ENCODE measurements around the gene RAI14.
"Not testable (repeated sequence)": the region's sequence is repeated elsewhere in the genome, so short reads cannot be mapped to it uniquely, and the experiment has no call there.

Gene RAI14

DNA sequence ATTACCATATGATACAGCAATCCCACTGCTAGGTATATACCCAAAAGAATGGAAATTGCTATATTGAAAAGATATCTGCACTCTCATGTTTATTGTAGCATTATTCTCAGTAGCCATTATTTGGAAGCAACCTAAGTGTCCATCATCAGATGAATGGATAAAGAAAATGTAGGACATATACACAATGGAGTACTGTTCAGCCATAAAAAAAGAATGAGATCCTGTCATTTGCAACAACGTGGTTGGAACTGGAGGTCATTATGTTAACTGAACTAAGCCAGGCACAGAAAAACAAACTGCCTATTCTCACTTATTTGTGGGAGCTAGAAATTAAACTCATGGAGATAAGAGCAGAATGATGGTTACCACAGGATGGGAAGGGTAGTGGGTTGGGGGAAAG, 119.8 kb downstream of the RAI14 start:
- DNase-seq: peak in 1 of 2 donors; percentile 35

DNA sequence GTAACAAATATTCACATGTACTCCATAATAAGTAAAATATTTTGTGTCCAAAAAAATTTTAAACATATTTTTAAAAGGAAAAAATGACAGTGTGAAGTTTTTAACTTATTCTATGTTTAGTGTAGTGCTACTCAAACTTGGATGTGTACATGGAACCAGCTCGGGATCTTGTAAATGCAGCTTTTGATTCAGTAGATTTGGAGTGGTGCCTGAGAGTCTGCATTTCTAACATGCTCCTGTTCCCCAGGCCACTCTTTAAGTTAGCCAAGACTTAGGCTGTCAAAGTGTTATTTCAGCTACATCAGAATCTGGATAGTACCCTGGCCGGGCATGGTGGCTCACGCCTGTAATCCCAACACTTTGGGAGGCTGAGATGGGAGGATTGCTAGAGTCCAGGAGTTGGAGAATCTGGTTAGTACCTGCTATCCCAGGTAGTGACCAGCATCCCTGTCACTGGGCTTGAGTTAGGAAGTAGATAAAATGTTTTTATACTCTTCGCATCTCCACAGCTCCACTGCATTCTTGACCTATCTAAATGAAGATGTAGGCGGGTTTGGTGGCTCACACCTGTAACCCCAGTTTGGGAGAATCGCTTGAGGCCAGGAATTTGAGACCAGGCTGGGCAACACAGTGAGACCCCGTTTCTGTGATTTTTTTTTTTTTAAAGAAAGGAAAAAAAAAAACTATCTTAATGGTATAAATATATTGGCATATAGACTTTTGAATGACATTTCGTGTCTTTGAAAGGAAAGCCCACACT, 122.1 kb downstream of the RAI14 start:
- DNase-seq: no peak

DNA sequence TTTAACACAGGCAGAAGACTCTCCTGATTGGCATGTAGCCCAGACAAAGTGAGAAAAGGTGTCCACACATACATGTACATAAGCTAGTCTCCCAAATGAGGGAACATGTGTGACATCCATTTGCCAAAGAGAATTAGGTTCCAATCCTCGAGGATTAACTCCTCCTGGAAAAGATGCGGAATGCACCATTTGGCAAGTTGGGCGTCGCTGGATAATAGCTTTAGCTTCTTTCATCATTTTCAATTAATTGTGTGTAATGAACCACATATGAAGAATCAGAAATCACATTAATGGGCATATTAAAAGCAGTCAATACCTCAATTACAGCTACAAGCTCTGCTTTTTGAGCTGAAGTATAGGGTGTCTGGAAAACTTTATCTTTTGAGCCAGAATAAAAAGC, 127.8 kb downstream of the RAI14 start:
- not testable (repeated sequence) for DNase-seq

DNA sequence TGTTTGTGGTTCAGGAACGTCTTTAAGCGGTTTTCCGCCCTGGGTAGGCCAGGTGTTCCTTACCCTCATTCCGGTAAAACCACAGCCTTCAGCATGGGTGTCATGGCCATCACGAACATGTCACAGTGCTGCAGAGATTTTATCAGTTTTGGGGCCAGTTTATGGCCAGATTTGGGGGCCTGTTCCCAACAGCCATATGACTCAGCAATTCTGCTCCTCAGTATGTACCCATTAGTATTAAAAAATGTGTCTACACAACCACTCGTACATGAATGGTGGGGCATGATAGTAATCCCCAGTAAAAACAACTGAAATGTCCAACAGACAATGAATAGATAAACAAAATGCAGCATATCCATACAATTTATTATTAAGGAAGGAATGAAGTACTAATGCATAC, 130.9 kb downstream of the RAI14 start:
- no peak for DNase-seq

DNA sequence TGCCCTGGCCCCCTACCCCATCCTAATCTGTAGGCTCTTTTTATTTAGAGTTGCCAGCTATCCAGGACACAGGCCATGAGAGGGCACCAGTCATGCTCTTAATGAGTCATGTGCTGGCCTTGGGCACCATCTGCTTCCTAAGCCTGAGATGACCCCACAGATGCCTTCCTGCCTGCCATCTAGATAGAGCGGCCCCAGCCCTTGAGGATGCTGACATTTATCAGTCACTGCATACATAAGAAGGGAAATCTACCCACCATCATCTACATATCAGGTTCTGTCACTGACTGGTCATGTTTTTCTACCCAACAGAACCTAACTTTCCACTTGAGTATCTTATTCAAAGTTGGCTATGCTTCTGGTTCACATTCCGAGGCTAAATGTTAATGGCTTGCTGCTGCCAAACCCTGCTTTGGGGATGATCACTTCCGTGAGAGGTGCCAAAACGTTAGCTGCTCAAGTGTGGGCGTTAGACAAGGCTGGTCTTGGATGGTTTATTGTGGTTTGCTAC, 132.9 kb downstream of the RAI14 start:
- no peak for DNase-seq

DNA sequence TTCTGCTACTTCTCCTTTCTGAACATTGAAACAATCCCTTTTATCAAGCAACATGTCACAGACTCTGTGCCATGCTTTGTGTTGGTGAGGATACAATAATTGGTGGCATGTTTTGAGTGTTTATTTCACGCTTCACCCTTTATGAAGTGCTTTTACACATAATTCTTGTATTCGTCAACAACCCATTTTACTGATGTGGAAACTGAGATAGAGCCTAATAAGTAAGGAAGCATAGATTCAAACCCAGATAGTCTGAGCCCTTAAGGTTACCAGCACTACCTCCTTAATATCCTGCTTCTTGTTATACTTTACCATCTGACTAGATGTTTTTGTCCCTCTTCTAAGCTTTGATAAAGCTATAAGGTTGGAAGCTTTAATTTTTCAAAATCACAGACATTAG, 133.5 kb downstream of the RAI14 start:
- DNase-seq: no peak

DNA sequence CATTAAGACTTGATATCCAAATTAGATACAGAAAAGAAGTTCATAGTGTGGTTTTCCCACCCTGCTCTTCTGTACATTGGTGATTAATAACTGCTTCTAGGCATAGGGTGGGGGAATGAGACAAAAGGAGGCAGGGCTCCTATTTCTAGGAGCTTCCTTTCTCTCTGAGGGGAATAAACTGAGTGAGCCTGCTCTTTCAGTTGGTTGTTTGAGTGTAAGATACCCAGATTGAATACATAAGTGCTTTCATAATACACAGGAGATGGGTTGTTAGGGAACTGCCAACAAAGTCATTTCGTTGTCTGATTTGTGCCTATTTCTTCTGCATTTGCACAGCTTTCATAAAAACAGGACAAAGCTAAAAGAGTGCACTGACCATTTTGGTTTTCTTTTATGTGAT, 133.9 kb downstream of the RAI14 start:
- DNase-seq: no peak

DNA sequence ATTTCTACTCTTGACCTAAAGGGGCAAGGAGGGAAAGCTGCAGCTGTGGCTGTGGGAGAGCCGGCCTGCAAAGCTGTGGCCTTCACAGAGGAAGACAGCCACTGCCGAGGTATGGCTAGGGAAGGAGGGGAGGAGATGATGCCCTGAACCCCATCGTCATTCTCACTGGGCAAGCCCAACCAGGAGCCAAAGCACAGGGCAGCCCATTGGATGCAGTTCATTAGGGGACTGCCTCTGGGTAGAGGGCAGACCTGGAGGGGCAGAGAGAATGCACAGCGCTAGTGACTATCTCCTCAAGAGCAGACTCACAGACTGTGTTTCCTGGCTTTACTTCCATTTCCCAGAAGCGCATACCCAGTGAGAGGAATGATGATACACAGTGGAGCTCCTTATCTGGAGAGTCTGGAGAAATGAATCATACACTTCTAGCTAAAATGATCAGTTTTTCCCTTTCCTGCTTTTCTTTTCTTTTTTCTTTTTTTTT, 135.7 kb downstream of the RAI14 start:
- no peak for DNase-seq

DNA sequence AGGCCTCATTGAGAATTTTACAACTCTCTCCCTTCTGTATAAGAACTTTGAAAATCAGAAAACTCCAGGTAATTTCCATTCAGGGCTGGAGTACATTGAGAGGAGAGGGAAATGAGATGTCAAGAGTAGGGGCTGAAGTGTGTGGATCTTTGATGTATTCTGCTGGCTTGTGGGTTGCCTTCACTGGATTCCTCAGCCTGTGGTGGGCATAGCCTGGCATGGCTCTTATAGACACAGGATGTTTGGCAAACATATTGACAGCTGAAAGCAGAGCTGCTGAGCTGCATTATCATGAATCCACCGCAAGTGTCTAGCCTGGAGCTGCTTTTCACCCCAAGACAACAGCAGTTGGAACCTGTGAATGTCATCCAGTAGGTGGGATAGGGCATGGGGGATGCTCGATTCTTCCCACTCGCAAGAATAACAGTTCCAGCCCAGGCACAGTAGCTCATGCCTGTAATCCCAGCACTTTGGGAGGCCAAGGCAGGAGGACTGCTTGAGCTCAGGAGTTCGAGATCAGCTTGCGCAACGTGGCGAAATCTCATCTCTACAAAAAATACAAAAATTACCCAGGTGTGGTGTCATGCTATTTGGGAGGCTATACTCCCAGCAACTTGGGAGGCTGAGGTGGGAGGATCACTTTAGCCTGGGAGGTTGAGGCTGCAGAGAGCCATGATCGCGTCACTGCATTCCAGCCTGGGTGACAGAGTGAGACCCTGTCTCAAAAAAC, 146.9 kb downstream of the RAI14 start:
- no peak for DNase-seq

DNA sequence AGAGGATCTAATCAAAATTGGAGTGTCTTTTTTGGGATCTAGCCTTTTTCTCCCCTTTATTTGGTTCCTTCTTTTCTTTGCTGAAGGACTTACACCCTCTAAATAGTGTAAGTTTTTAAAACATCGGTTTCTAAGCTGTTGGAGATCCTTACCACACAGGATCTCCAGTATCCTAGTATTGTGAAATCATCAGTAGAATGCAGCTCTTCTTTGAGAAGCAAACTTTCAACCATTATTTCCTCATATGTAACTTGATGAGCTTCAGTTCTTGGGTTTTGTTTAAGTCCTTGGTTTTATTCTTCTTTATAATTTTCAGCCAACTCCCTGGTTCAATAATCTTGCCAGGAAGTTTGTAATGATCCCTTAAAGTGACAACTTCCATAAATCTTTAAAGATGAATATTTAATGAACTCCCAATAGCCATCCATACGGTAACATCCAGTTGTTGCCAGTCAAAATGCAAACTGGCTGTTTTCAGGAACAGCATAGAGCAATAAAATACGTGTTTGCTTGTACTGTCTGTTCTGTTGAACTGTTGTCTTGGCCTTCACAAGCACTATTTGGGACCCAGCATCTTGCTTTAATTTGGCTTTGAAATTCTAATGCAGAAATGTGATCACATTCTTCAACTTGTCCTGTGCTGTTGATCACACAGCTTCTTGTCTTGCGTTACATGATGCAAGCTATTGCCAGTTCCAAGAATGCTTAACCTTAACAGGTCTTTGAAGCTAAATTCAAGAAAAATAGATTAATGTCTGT, 148.0 kb downstream of the RAI14 start:
- DNase-seq: no peak

DNA sequence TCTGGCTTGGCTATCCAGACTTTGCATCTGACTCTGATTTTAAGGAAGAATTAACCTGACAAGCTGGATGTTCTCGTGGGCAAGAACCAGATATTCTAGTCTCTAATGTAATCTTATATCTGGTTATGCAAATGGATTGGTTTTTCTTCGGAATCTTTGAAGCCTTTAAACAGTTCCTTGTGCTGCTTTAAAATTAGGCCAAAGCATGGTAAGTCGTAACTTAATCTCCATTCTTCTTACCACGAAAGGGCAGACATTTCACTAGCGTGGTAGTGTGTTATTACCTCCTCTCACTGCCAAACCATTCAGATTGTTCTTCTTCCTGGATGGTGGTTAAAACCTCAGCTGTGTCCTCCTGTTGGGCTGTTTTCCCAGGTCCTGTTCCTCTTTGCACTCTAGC, 148.8 kb downstream of the RAI14 start:
- no peak for DNase-seq

DNA sequence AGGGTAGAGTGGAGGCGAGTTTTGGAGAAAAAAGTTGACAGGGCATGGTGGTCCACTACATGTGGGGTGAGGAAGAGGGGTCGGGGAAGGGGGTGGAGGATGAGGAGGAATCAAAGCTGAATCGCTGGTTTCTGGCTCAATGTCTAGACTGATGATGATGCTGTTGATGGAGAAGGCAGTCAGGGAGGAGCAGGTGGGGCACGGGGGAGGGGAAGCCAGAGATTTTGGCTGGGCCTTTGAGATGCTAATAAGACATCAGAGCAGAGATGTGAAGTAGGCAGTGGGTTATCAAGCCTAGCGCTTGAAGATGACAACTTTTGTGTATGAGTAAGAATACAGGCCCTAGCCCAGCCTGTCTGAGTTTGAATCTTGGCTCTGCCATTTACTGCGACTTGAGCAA, 150.4 kb downstream of the RAI14 start:
- DNase-seq: no peak

DNA sequence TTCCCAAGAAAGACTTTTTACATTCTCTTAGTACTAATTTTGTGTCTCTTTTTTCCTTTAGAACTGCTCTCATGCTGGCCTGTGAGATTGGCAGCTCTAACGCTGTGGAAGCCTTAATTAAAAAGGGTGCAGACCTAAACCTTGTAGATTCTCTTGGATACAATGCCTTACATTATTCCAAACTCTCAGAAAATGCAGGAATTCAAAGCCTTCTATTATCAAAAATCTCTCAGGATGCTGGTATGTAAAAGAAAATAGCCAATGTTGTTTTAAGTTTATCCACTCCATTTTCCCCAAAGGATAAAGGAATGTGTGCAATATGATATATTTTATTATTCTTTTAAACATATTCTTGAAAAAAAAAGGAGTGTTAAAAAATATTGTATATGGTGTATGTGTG, 155.6 kb downstream of the RAI14 start:
- no peak for DNase-seq

DNA sequence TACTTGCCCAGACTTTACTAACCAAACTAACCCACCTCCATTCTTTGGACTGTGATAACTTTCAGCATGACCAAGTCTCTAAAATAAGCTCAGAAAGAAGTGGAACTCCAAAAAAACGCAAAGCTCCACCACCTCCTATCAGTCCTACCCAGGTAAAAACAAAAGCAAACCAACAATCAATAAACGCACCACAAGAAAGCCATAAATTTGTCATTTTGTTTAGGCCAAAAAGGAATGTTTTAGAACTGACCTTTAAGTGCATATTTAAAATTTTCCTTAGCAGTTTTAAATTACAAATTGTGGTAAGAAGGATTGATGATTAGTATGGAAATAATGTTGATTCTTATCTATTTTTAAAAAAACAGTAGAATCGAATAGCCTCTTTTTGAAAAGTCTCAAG, 157.4 kb downstream of the RAI14 start:
- no peak for DNase-seq

DNA sequence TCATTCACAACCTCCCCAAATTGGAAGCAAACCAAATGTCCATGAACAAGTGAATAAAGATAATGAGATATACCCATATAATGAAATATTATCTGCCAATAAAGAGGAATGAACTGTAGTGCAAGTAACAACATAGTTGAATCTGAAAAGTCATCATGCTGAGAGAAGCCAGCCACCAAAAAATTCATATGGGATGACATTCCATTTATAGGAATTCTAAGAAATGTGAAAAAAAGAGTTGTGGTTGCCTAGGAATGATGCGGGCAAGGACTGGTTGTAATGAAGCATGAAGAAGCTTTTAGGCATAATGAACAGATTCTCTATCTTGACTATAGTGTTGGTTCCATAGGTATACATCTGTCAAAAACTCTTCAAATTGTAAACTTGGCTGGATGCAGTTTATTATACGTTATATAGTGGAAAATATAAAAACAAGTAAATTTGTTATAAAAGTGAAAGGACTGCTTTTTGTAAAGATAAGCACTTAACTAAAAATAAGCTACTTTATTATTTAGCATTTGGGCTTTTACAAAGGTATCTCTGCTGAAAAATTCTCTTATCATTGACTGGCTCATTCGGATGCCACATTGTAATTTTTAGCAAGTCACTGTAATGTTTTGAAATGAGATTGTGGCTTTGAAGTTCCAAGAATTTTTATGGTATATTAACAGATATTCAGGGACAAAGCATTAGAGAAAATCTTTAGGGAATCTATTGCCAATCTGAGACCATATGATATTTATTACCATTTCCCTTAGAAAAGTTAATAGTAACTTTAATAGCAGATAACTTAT, 161.6 kb downstream of the RAI14 start:
- DNase-seq: no peak

DNA sequence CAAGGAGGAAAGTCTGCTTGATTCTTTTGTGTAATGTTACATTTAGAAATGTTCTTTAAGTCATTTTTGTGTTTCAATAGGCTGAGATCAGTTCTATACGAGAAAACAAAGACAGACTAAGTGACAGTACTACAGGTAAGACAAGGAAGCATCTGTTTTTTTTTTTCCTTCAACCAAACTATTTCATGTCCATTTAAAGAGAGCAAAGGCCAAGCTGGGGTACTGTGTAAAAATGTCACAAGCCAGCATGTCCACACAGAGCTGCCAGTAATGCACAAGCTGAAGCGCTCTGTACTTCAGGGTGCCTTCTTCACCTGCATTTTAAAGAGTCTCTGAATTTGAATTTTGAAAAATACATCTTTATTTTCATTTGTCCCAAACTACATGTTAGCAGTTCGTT, 162.6 kb downstream of the RAI14 start:
- no peak for DNase-seq

DNA sequence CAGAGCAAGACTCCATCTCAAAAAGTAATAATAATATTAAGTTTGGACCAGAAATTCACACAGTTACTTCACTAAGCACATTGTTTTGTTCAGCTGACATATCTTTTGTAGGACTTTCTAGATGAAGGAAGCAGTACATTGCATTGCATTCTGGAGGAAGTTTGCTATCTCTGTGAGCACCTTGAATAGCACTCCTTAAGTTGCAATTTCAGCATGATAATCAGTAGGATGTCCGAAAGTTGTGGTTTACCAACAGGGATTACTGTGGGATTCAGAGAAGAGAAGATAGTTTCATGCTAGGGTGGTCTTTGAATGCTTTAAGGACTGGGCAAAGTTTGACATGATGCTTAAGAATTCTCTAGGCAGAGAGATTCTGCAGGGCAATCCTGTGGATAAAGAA, 164.5 kb downstream of the RAI14 start:
- DNase-seq: no peak

DNA sequence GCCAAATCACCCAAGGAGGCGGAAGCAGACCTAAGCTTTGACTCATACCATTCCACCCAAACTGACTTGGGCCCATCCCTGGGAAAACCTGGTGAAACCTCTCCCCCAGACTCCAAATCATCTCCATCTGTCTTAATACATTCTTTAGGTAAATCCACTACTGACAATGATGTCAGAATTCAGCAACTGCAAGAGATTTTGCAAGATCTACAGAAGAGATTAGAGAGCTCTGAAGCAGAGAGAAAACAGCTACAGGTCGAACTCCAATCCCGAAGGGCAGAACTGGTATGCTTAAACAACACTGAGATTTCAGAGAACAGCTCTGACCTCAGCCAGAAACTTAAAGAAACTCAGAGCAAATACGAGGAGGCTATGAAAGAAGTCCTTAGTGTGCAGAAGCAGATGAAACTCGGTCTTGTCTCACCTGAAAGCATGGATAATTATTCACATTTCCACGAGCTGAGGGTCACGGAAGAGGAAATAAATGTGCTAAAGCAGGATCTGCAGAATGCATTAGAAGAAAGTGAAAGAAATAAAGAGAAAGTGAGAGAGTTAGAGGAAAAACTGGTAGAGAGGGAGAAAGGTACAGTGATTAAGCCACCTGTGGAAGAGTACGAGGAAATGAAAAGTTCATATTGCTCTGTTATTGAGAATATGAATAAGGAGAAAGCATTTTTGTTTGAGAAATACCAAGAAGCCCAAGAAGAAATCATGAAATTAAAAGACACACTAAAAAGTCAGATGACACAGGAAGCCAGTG, 167.0 kb downstream of the RAI14 start:
- no peak for DNase-seq

DNA sequence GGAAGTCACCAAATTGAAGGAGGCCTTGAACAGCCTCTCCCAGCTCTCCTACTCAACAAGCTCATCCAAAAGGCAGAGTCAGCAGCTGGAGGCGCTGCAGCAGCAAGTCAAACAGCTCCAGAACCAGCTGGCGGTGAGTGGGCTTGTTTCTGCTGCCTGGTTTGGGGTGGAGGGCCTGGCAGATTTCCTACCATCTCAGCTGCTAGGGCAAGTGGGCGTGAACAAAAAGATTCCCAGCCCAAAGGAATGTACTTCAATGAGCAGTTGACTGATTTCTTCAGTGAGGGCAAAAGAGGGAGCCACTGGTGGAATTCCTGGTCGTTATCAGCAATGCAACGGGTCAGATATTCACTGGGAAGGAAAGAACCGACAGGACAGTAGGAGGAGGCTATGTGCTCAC, 170.2 kb downstream of the RAI14 start:
- no peak for DNase-seq

DNA sequence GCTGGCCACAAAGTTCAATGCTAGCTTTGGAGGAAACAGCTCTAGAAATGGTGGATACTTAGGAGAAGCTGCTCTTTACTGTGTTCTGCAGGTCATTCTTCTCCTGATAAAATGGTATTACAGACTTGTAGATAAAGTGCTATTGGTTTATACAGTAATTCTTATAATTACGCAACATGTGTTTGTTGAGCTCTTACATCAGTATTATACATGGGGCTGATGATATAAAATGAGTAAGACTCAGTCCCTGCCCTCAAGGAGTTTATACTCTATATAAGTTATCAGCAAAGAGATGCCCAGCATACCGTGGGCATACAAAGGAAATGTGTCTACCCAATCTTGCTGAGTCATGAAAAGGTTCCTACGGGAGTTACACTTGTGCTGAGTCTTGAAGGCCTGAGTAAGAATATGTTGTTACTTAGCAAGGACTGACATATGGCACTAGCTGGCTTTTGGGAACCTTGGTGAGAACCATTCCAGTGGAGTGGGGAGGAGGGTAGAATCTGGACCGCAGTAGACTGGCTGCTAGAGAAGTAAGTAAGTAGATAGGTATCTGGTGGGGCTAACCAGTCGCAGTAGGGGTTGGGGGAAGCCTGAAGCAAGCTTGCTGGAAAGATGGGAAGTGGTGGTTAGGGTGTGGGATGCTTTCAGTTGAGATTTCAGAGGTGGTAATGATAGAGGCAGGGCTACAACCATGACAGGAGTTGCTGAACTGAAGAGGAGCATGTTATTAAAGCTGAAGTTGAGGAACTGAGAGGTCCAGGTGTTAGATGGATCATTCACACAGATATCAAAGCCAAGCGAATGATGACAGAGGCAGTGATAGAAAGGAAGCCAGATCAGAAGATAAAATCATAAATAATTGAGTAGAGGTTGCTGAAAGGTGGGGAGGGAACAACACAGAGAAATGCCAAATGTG, 171.7 kb downstream of the RAI14 start:
- DNase-seq: no peak

DNA sequence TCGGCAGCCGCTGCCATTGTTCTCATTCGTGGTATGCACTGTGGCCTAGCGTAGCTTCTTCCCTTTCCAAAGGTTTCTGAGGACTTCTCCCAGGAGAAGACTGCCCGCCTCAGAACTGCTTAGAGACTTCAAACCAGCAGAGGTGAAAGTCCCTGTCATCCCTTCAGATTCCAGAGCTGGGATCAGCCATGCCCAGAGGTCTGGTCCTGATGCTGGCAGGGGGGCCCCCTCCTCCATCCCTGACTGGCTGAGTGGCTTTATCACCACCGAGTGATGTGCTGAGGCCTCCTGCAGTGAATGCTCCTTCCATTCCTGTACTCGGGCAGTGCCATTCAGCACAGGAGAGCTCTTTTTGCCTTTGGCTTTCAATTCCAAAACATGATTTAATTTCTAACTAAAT, 174.7 kb downstream of the RAI14 start:
- DNase-seq: not testable (repeated sequence)
